Progenitor cell of endocrine pancreas (in vitro differentiated cells): ENCODE results near the gene TGFBR2. TPM values are rescaled to one million over a fixed set of nuclear protein-coding genes. Genes with fewer than 3 reads are reported as not detected.

Source experiments
- DNase-seq: peaks from one replicate; pipeline ENCODE4 v3.0.0; 2021; ENCODE audit warnings: low spot score; ENCODE audit not compliant: unreplicated experiment
- H3K27ac Mint-ChIP-seq: 2 replicates; pipeline ENCODE4 v1.8.0; 2021; ENCODE audit warnings: mild to moderate bottlenecking, moderate library complexity, mixed read lengths
- H3K27me3 Mint-ChIP-seq: 2 replicates; pipeline ENCODE4 v1.8.0; 2021; ENCODE audit warnings: mixed read lengths
- H3K36me3 Mint-ChIP-seq: 2 replicates; pipeline ENCODE4 v1.8.0; 2022; ENCODE audit warnings: mixed read lengths; ENCODE audit not compliant: insufficient read depth
- H3K4me1 Mint-ChIP-seq: 2 replicates; pipeline ENCODE4 v1.8.0; 2021; ENCODE audit warnings: low read depth, mixed read lengths
- H3K4me3 Mint-ChIP-seq: 2 replicates; pipeline ENCODE4 v1.8.0; 2021; ENCODE audit warnings: low read depth, mild to moderate bottlenecking, moderate library complexity, mixed read lengths
- H3K9me3 Mint-ChIP-seq: 2 replicates; pipeline ENCODE4 v1.8.0; 2021; ENCODE audit warnings: low read depth, mixed read lengths
- CTCF ChIP-seq: fragments of 200-600 bp; sonication (generic); IDR thresholded peaks from one replicate; pipeline ENCODE4 v1.5.0; 2021; ENCODE audit warnings: antibody characterized with exemption, mild to moderate bottlenecking; ENCODE audit not compliant: unreplicated experiment
- total RNA-seq: library from RNA; stranded (reverse); gene quantifications from 2 replicates; pipeline ENCODE4 v1.2.1, GENCODE V29; 2021

The TGFBR2 gene
- total RNA-seq, 1 donor from 2014 or later = 21.1 TPM

- H3K27ac Mint-ChIP-seq = no peak overlapping the region
- H3K27me3 Mint-ChIP-seq = no peaks in the 10 kb centered on the region
- no peak overlapping the region for H3K4me3 Mint-ChIP-seq
- no peak for DNase-seq
- peaks cover 2% of the 10 kb centered on the region for H3K4me1 Mint-ChIP-seq
- H3K9me3 Mint-ChIP-seq = peaks cover 18% of the 10 kb centered on the region
- TF ChIP-seq CTCF = no peak
- H3K36me3 Mint-ChIP-seq = peaks cover 20% of the 10 kb centered on the region
Observed at GRCh38 chr3:30698549-30698948, 92.1 kb downstream of the TGFBR2 start.

GRCh38 chr3:30699927-30700326 lies 93.5 kb downstream of the TGFBR2 start:
- Mint-ChIP-seq H3K9me3 (peaks cover 19% of the 10 kb centered on the region), H3K36me3 (peaks cover 19% of the 10 kb centered on the region), H3K27ac (no peak overlapping the region), H3K4me3 (no peak overlapping the region), H3K27me3 (no peaks in the 10 kb centered on the region), H3K4me1 (peaks cover 2% of the 10 kb centered on the region)
- DNase-seq = no peak
- no peak for TF ChIP-seq CTCF

GRCh38 chr3:30700702-30701321 lies 94.4 kb downstream of the TGFBR2 start:
- Mint-ChIP-seq H3K9me3 (peaks cover 23% of the 10 kb centered on the region), H3K27me3 (no peaks in the 10 kb centered on the region), H3K36me3 (peaks cover 17% of the 10 kb centered on the region), H3K4me3 (no peak overlapping the region), H3K4me1 (peaks cover 2% of the 10 kb centered on the region), H3K27ac (no peak overlapping the region)
- no peak for TF ChIP-seq CTCF
- no peak for DNase-seq

- no peak overlapping the region for H3K27ac Mint-ChIP-seq
- no peaks in the 10 kb centered on the region for H3K4me1 Mint-ChIP-seq
- peaks cover 31% of the 10 kb centered on the region for H3K9me3 Mint-ChIP-seq
- DNase-seq = no peak
- no peaks in the 10 kb centered on the region for H3K27me3 Mint-ChIP-seq
- no peak overlapping the region for H3K4me3 Mint-ChIP-seq
- peaks cover 18% of the 10 kb centered on the region for H3K36me3 Mint-ChIP-seq
- no peak for TF ChIP-seq CTCF
Observed at GRCh38 chr3:30702038-30702827, 95.8 kb downstream of the TGFBR2 start.

- peaks cover 32% of the 10 kb centered on the region for H3K9me3 Mint-ChIP-seq
- DNase-seq = no peak
- H3K4me3 Mint-ChIP-seq = no peak overlapping the region
- peaks cover 17% of the 10 kb centered on the region for H3K36me3 Mint-ChIP-seq
- no peaks in the 10 kb centered on the region for H3K4me1 Mint-ChIP-seq
- no peak for TF ChIP-seq CTCF
- H3K27ac Mint-ChIP-seq = no peak overlapping the region
- H3K27me3 Mint-ChIP-seq = no peaks in the 10 kb centered on the region
Observed at GRCh38 chr3:30702828-30703397, 96.5 kb downstream of the TGFBR2 start.
